GM21515 (cell line): ENCODE results near the gene RHBDL2.
"Not testable (repeated sequence)": the region's sequence is repeated elsewhere in the genome, so short reads cannot be mapped to it uniquely, and the experiment has no call there.

Source experiments
- ATAC-seq: cut with Tn5 transposase; IDR thresholded peaks from one replicate; pipeline ENCODE4 v1.9.1; 2021; ENCODE audit not compliant: unreplicated experiment

Gene RHBDL2

DNA sequence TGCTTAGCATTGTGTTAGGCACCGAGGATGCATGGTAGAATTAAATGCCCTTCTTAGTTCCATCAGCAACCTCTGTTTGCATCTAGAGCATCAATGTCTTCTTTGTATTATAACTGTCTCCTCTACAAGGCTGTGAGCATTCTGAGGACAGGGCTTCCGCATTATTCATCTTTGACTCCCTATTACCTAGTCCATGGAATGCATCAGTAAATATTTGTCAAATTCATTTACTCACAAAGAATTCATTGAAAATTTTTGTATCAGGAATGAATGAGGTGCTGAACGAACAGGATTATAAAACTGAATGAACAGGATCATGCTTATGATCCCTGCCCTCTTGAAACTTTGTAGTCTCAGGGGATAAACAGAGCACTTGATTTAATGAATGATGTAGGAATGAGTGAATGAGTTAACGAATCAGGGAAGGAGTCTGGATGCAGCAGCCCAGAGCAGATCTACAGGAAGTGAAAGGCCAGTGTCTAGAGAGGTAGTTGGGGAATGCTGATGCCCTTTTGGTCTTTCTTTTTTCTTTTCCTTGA lies 2.8 kb downstream of the RHBDL2 start:
- ATAC-seq: no peak

DNA sequence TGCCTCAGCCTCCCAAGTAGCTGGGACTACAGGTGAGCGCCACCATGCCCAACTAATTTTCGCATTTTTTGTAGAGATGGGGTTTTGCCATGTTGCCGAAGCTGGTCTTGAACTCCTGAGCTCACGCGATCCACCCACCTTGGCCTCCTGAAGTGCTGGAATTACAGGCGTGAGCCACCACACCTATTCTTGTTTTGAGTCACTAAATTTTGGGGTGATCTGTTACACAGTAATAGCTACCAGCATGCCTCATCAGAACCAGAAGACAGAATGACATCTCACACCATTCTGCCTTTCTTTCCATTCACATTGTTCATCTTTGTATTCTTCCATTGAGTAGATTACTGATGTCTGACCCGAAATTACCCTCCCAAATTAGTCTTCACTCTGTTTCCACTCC lies 9.1 kb downstream of the RHBDL2 start:
- ATAC-seq: no peak

DNA sequence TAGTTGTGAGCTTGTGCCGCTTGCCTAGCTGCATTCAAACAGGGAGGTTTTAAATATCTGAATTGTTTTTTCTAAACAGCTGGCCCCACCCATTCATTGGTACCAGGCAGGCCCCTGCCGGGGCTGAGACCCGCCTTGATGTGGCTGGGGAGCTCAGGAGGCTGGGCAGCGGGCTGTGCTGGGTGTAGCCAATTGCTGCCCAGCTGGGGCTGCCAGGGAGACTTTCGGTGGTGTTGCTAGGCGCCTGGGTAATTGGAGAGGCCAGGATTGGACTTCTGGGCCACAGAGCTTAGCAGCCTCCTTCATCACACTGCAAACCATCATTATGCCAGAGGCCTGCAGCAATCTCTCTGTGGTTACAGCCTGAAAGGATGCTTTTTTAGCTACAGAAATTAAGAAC lies 12.2 kb downstream of the RHBDL2 start:
- ATAC-seq: no peak

DNA sequence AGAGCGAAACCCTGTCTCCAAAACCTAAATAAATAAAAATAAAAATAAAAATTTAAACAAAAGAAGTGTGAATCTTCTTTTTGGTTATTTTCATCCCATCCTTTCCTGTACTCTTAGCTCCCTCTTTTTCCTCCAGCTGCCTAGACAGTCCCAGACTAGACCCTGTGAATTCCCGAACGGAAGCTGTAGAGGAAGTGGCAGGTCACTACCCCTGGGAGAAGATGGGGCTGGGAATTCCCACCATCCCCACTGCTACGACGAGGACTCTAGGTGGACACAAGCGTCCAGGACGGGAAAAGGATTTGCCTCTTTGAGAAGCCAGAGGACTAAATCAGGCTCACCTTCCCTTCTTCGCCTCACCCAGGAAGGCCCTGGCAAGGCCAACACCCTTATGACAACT lies 12.6 kb downstream of the RHBDL2 start:
- no peak for ATAC-seq

DNA sequence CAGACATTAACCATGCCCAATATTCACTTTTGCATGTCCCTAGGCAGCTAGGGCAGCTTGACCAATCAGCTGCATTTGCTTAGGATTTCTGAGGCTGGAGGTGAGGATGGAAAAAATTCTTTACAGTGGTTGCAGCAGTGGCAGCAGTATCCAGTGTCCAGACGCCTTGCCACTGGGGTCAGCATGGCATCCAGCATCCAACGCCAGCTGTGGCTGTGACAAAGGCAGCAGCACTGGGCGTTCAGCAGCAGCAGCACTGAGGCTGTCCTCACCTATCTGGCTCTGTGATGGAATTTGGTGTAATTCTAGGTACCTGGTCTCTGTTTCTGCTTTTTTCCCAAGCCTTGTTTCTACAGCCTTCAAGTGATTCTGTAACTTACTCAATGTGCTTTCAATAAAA lies 15.5 kb downstream of the RHBDL2 start:
- ATAC-seq: no peak

DNA sequence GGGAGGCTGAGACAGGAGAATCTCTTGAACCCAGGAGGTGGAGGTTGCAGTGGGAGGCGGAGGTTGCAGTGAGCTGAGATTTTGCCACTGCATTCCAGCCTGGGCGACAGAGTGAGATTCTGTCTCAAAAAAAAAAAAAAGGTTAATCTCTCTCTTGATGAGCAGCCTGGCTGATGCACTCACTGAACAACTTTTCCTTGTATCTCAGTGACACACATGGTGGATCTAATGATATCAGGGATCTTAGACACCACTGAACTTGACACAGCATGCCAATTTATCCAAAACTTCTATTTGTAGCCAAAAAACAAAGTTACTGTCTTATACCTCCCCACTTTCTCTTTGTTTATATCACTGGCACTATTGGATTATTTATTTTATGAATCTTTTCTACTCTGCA lies 16.2 kb downstream of the RHBDL2 start:
- ATAC-seq: no peak

DNA sequence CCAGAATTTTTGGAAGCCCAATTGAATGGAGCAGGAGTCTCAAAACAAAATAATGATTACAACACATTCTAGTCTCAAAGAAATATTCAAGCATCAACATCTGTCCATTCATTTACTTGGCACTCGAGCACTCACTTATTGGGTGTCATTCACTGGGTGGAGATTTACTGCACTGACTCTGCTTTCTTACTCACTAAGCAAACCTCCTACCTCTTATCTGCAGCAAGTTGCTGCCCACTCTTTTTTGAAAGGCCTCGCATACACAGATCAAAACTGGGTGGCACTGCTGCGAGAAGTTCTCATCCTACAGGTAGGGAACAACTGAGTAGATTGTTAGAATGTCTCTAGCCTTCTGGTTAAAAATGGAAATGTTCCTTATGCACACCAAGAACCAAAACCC lies 18.0 kb downstream of the RHBDL2 start:
- ATAC-seq: no peak

DNA sequence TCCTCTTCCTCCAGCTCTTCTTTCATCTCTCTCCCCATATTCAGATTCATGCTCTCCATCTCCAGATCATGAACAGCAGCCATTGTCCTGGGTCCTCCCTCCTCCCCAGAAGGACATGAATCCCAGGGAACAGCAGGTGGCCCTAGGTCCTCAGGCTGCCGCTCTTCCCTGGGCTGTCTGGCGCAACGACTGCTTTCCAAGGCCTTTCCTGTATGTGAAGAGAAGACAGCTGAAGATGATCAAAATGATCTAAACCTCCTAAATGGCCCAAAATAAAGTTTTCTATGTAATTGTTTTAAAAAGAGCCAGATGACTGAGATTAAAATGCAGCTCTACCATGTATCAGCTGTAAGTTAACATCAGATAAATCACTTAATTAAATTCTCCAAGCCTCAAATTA lies 22.5 kb downstream of the RHBDL2 start:
- ATAC-seq: no peak

DNA sequence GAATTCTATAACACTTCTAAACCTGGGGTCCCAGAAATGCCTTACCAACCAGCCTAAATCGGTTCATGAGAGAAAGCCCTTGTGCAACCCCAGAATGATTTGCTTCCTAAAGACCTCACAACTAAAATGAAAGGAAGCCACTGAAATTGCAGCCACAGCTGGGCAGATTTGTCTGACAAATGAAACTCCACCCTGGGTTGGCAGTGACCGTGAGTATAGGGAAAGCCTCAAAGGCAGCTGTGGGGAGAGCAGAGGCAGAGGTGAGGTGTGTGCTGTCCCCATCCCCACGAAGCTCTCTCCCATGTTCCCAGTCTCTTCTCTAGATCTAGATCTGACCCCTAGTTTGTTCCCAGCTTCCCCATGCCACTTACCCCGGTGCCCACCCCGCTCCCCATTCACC lies 23.1 kb downstream of the RHBDL2 start:
- no peak for ATAC-seq

DNA sequence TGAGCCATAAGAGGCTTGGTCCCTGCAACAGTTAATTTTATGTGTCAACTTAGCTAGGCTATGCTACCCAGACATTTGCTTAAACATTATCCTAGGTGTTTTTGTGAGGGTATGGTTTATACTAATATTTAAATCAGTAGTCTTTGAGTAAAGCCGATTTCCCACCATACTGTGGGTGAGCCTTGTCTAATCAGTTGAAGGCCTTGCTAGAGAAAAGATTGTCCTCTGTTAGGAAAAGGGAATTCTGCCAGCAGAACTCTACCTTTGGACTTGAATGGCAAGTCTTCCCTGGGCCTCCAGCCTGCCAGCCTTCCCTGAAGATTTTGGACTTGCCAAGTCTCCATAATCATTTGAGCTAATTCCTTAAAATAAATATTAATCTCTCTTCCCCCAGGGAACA lies 23.9 kb downstream of the RHBDL2 start:
- no peak for ATAC-seq

DNA sequence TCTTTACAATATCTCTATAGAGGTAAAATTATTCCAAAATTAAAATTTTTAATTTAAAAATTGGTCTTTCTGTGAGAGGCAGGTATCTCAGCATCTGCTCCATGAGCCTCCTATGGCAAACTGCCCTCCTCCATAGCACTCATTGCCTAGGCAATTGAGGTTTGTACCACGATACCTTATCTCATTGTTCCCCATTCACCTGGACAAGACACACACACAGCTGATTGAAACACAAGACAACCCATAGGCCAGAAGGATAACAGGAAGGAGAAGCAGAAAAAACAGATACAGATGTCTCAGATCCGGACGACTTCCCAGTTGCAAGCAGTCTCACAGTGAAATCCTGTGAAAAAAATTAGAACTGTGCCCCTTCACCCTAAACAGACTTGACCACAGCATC lies 24.3 kb downstream of the RHBDL2 start:
- no peak for ATAC-seq

DNA sequence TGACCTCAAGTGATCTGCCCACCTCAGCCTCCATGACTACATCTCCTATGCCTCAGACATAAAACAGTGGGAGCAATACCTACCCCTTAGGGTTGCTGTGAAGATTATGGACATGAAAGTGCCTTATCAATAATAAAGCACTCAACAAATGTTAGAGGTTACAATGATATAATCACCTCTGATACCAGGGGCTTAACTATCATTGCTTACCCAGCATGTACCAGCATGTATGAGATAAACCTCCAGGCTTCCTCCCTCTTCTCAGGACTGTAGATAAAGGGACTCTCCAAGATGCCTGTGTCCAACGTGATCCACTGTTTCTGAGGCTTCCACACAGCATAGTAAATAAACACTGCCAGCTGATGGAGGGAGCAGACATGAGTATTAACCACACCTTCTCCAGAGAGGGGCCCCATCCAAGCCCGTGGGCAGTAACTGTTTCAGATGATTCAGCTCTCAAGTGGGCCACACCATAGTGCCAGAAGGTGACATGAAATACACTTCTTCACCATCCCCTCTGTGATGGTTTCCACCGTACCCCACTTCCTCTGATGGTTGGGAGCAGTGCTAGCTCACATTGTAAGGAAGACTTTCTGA lies 26.2 kb downstream of the RHBDL2 start:
- no peak for ATAC-seq

DNA sequence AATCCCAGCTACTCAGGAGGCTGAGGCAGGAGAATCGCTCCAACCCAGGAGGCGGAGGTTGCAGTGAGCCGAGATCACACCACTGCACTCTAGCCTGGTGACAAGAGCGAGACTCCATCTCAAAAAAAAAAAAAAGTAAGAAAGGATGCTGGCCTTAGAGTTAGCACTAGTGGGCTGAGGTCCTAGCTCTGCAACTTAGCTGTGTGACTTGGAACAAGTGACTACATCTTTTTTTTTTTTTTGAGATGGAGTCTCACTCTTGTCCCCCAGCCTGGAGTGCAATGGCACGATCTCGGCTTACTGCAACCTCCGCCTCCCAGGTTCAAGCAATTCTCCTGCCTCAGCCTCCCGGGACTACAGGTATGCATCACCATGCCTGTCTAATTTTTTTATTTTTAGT lies 26.7 kb downstream of the RHBDL2 start:
- not testable (repeated sequence) for ATAC-seq

DNA sequence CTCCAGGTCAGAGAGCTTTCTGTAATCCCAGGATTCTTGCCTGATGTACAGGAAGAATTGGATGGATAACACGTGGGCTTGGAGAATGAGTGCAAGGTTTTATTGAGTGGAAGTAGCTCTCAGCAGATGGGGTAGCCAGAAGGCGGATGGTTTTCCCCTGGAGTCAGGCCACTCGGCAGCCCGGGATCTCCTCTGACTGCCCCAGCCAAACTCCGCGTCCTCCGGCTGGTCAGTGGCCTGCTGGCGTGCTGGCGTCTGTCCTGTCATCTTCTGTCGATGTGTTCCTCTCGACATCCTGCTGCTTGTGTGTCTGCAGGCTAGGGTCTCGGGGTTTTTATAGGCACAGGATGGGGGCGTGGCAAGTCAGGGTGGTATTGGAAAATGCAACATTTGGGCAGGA lies 32.8 kb downstream of the RHBDL2 start:
- ATAC-seq: no peak

DNA sequence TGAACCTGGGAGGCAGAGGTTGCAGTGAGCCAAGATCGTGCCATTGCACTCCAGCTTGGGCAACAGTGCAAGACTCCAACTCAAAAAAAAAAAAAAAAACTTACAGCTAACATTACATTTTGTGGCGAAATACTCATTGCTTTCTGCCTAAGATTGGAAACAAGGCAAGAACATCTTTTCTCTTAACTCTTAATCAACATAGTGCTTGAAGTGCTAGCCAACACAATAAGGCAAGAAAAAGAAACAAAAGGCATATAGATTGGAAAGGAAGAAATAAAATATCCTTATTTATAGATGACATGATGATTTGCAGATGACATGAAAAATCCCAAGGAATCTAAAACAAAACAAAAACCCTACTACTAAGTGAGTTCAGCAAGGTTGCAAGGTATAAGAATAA lies 35.6 kb downstream of the RHBDL2 start:
- ATAC-seq: no peak

DNA sequence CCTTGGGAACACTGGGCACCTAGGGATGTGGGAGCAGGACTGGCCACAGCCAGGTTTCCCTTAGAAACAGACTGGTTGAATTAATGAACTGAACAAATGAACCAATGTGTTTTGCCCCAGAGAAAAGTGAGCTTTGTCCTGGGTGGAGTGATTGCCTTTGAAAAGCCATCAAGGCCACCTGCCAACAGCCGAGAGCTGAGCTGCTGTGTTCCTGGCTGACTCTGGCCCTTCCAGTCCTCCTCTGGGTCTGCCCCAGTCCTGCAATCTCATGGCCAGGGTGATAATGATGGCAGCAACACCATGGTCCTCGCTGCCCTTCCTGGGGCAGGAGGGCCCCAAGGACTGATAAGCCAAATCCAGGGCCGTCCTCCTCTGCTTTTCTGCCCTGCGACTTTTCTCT lies 42.1 kb downstream of the RHBDL2 start:
- ATAC-seq: no peak

DNA sequence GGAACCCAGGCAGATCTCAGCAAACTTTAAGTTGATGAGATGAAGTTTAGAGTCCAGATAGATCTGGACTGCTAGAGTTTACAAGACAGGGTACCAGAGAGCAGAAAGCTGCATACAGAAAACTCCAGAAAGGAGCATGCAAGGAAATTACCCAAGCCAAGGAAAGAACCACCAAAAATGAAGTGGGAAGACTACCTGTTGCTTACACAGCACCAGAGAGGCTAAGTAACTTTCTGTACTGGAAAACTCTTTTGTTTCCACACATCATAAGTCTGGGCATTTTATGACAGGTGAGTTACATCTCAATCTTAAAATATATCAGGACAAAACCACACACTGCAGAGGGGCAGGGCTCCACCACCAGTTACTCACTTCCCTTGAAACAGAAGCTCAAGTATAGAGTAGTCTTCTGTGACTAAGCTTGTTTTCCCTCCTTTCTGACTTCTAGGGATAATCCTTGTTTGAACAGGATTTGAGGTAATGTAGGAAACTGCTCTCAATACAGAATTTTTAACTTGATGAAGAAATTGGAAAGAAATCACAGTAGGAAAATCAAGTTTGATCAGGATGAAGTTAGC lies 42.9 kb downstream of the RHBDL2 start:
- no peak for ATAC-seq

DNA sequence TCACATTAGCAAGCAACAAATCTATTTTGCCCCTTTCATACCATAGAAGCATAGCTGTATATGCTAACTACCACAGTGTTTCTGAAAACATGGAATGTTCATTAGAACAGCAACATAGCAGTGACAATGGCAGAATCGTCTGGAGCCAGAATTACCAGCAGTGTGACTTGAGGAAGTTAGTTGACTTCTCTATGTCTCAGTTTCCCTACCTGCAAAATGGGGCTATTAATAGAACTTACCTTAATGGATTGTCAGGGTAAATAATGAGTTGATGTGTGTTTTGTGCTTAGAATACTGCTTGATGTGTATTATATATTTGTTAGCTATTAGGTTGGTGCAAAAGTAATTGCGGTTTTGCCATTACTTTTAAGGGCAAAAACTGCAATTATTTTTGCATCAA lies 45.5 kb downstream of the RHBDL2 start:
- no peak for ATAC-seq

DNA sequence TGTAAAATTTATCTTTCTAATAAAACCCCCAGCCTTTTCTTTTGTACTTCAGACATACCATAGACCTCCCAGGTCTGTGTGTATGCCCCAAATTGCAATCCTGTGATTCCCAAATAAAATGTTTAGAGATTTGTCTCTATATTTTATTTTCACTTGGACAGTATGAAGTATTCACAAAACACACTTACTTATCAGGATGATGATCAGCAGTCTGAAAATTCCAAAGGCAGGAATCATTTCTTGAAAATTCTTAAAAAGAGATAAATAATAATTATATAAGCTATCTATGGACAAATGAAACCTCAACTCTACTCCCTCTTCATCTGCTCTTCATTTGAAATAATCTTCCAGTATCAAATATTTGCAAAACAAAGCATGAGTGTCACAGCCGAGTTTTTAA lies 48.7 kb downstream of the RHBDL2 start:
- ATAC-seq: no peak

DNA sequence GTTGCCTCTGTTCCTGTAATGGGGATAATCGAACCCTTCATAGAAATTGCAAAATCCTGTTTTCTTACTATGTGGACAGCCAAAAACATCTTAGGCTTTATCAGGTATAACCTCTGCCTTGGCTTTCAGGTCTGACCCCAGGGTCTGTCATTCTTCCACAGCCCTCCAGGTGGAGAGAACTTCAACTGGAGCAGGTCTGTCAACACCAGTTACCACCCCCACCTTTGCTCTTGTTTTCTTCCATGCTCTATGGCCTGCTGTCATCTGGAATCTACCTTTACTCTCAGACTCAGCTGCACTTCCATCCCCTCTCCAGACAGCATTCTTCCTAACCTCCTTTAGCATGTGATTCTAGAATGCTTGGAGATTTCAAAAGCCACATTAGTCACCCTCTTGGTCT lies 49.9 kb downstream of the RHBDL2 start:
- no peak for ATAC-seq

DNA sequence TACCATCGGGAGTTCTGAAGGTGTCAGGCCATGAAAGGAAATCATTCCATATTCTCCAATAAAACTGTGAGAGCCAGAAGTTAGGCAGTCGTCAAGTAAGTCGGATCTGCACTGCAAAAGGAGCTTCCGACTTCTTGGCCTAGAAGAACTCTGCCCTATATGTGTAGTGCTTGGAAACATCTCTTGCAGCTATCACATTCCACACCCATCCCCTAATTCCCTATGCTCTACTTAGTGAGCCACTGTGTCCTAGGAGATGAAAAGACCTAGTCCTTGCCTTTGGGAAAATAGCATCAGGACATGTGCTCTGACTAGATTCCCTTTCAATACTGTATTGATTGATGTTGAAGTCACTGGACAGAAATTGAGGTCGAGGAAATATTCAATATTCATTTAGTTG lies 52.0 kb downstream of the RHBDL2 start:
- no peak for ATAC-seq

DNA sequence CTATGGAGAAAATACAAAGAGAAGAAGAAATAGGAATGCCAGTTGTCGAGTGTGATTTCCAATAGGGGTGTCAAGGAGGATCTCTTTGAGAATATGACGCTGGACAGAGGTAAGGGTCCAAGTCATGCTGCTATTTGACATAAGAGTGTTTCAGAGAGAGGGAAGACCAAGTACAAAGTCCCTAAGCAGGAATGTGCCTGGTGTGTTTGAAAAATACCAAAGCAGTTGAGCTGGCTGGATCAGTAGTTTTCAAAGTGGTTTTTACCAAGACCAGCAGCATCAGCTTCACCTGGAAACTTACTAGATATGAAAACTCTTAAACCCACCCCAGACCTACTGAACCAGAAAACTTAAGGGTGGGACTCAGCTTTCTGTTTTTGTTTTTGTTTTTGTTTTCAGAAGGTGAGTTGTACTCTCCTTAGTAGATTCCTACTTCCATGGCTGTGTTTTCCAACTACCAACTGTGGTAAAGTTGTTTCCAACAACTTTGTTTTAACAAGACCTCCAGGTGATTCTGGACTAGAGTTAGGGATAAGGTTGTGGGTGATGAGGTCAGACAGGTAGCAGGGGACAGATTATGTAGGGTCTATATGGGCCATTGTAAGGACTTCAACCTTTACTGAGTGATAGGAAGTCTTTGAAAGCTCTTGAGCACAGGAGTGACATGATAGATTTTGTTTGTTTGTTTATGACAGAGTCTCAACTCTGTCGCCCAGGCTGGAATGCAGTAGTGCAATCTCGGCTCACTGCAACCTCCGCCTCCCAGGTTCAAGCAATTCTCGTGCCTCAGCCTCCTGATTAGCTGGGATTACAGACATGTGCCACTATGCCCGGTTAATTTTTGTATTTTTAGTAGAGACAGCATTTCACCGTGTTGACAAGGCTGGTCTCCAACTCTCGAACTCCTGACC lies 53.0 kb downstream of the RHBDL2 start:
- ATAC-seq: no peak
